ENCODE measurements around the gene ZNFX1.

- TF ChIP-seq GATA2 (IDR thresholded peaks at IDR 0.05; ENCODE audit: low read depth, low read length) = no peak
- TF ChIP-seq GATA3 (IDR thresholded peaks at IDR 0.05; ENCODE audit: low read depth, low read length) = no peak
These were observed 4.1 kb downstream of the ZNFX1 start for GRCh38 chr20:49273696-49274277.
